ENCODE results near the gene RPS28. TPM values are rescaled to one million over a fixed set of nuclear protein-coding genes. Genes with fewer than 3 reads are reported as not detected.
"Not testable (repeated sequence)": the region's sequence is repeated elsewhere in the genome, so short reads cannot be mapped to it uniquely, and the experiment has no call there.

The RPS28 gene
- total RNA-seq, 6 experiments from 2014 or later, result 1,135 to 1,536 (median 1,376) TPM

GRCh38 chr19:8342684-8343482 is 21.6 kb downstream of the RPS28 start, which contains the start of gene KANK3:
TSS of gene KANK3 (minus strand) at chr19:8343262. CDS start at chr19:8337828, 5,434 bp downstream.
- no peak within 1 kb of the TSS for H3K4me3 Mint-ChIP-seq
- no peaks in the 10 kb centered on the region for H3K9me3 Mint-ChIP-seq
- H3K36me3 Mint-ChIP-seq (ENCODE audit: low read depth), result no peaks in the 10 kb centered on the region
- no peak for TF ChIP-seq CTCF (IDR thresholded peaks at IDR 0.05)
- peaks cover 21% of the 10 kb centered on the region for H3K27me3 Mint-ChIP-seq (ENCODE audit: insufficient read depth)
- H3K4me1 Mint-ChIP-seq (ENCODE audit: low read depth), result peaks cover 5% of the 10 kb centered on the region; the same call in 1 of the 2 replicates
- peak; percentile 86 for DNase-seq
- H3K27ac Mint-ChIP-seq, result no peak within 1 kb of the TSS

GRCh38 chr19:8343483-8343844 is 22.2 kb downstream of the RPS28 start:
- H3K4me1 Mint-ChIP-seq (ENCODE audit: low read depth), result peaks cover 5% of the 10 kb centered on the region; the same call in 1 of the 2 replicates
- H3K36me3 Mint-ChIP-seq (ENCODE audit: low read depth), result no peaks in the 10 kb centered on the region
- no peak for DNase-seq
- no peak overlapping the region for H3K27ac Mint-ChIP-seq
- no peaks in the 10 kb centered on the region for H3K9me3 Mint-ChIP-seq
- peaks cover 21% of the 10 kb centered on the region for H3K27me3 Mint-ChIP-seq (ENCODE audit: insufficient read depth)
- TF ChIP-seq CTCF (IDR thresholded peaks at IDR 0.05), result no peak
- no peak overlapping the region for H3K4me3 Mint-ChIP-seq

- DNase-seq; H3K27me3 Mint-ChIP-seq (ENCODE audit: insufficient read depth); H3K27ac Mint-ChIP-seq; H3K36me3 Mint-ChIP-seq (ENCODE audit: low read depth); H3K4me3 Mint-ChIP-seq; H3K9me3 Mint-ChIP-seq: not testable (repeated sequence)
- peaks cover 23% of the 10 kb centered on the region for H3K4me1 Mint-ChIP-seq (ENCODE audit: low read depth)
Observed at GRCh38 chr19:8349629-8350372, 28.5 kb downstream of the RPS28 start.

- Mint-ChIP-seq H3K4me1 (ENCODE audit: low read depth) (peaks cover 41% of the 10 kb centered on the region), H3K27ac (no peak overlapping the region), H3K4me3 (peak overlapping the region; percentile 54), H3K36me3 (ENCODE audit: low read depth) (peaks cover 5% of the 10 kb centered on the region), H3K9me3 (peaks cover 5% of the 10 kb centered on the region), H3K27me3 (ENCODE audit: insufficient read depth) (peaks cover 5% of the 10 kb centered on the region)
- no peak for TF ChIP-seq CTCF (IDR thresholded peaks at IDR 0.05)
- DNase-seq, result no peak
Observed at GRCh38 chr19:8352134-8352827, 31.0 kb downstream of the RPS28 start.

GRCh38 chr19:8352845-8353244 is 31.5 kb downstream of the RPS28 start:
- H3K4me3 Mint-ChIP-seq; H3K27me3 Mint-ChIP-seq (ENCODE audit: insufficient read depth); H3K9me3 Mint-ChIP-seq; H3K27ac Mint-ChIP-seq; DNase-seq; H3K36me3 Mint-ChIP-seq (ENCODE audit: low read depth): not testable (repeated sequence)
- peaks cover 37% of the 10 kb centered on the region for H3K4me1 Mint-ChIP-seq (ENCODE audit: low read depth)

- Mint-ChIP-seq H3K9me3 (peaks cover 5% of the 10 kb centered on the region), H3K36me3 (ENCODE audit: low read depth) (peaks cover 5% of the 10 kb centered on the region), H3K4me3 (peak overlapping the region; percentile 49), H3K27me3 (ENCODE audit: insufficient read depth) (peaks cover 5% of the 10 kb centered on the region), H3K4me1 (ENCODE audit: low read depth) (peaks cover 33% of the 10 kb centered on the region), H3K27ac (peak overlapping the region; percentile 82)
- TF ChIP-seq CTCF (IDR thresholded peaks at IDR 0.05), result peak; percentile 37; the same call in 1 of the 2 replicates
- DNase-seq, result peak; percentile 97
Observed at GRCh38 chr19:8355631-8356402, 34.5 kb downstream of the RPS28 start.

Measured in HFFc6 (cell line).